ENCODE measurements around the gene NOTCH3.

NOTCH3 gene

GRCh38 chr19:15201374-15202023, 704 bp upstream of the NOTCH3 start:
- no peaks in the 10 kb centered on the region; the same call in 1 of the 2 replicates for H3K27me3 ChIP-seq (replicated peaks; ENCODE audit: control insufficient read depth, insufficient read depth, low read length)
- no peak overlapping the region for H3K4me3 ChIP-seq (replicated peaks; ENCODE audit: low read depth, low read length)
- DNase-seq (ENCODE audit: extremely low read depth, insufficient read length): no peak
- H3K36me3 ChIP-seq (ENCODE audit: control insufficient read depth, insufficient read depth, low read length): no peaks in the 10 kb centered on the region
- no peak for TF ChIP-seq CTCF (IDR thresholded peaks at IDR 0.05; ENCODE audit: insufficient read depth, low read length, poor library complexity, severe bottlenecking)

GRCh38 chr19:15199661-15200552, 888 bp downstream of the NOTCH3 start:
- Histone ChIP-seq H3K4me3 (replicated peaks; ENCODE audit: low read depth, low read length) (no peak overlapping the region), H3K36me3 (ENCODE audit: control insufficient read depth, insufficient read depth, low read length) (no peaks in the 10 kb centered on the region), H3K27me3 (replicated peaks; ENCODE audit: control insufficient read depth, insufficient read depth, low read length) (no peaks in the 10 kb centered on the region; the same call in none of the 2 replicates)
- DNase-seq (ENCODE audit: extremely low read depth, insufficient read length): no peak
- no peak for TF ChIP-seq CTCF (IDR thresholded peaks at IDR 0.05; ENCODE audit: insufficient read depth, low read length, poor library complexity, severe bottlenecking)

GRCh38 chr19:15198951-15199660, 1.7 kb downstream of the NOTCH3 start:
- no peak for TF ChIP-seq CTCF (IDR thresholded peaks at IDR 0.05; ENCODE audit: insufficient read depth, low read length, poor library complexity, severe bottlenecking)
- no peaks in the 10 kb centered on the region for H3K36me3 ChIP-seq (ENCODE audit: control insufficient read depth, insufficient read depth, low read length)
- no peak for DNase-seq (ENCODE audit: extremely low read depth, insufficient read length)
- H3K4me3 ChIP-seq (replicated peaks; ENCODE audit: low read depth, low read length): no peak overlapping the region
- H3K27me3 ChIP-seq (replicated peaks; ENCODE audit: control insufficient read depth, insufficient read depth, low read length): no peaks in the 10 kb centered on the region; the same call in none of the 2 replicates

GRCh38 chr19:15197942-15198341, 2.9 kb downstream of the NOTCH3 start:
- no peaks in the 10 kb centered on the region; the same call in none of the 2 replicates for H3K27me3 ChIP-seq (replicated peaks; ENCODE audit: control insufficient read depth, insufficient read depth, low read length)
- no peak for DNase-seq (ENCODE audit: extremely low read depth, insufficient read length)
- TF ChIP-seq CTCF (IDR thresholded peaks at IDR 0.05; ENCODE audit: insufficient read depth, low read length, poor library complexity, severe bottlenecking): no peak
- H3K36me3 ChIP-seq (ENCODE audit: control insufficient read depth, insufficient read depth, low read length): no peaks in the 10 kb centered on the region
- H3K4me3 ChIP-seq (replicated peaks; ENCODE audit: low read depth, low read length): no peak overlapping the region

- no peak for DNase-seq (ENCODE audit: extremely low read depth, insufficient read length)
- Histone ChIP-seq H3K4me3 (replicated peaks; ENCODE audit: low read depth, low read length) (no peak overlapping the region), H3K36me3 (ENCODE audit: control insufficient read depth, insufficient read depth, low read length) (no peaks in the 10 kb centered on the region), H3K27me3 (replicated peaks; ENCODE audit: control insufficient read depth, insufficient read depth, low read length) (no peaks in the 10 kb centered on the region; the same call in none of the 2 replicates)
- no peak for TF ChIP-seq CTCF (IDR thresholded peaks at IDR 0.05; ENCODE audit: insufficient read depth, low read length, poor library complexity, severe bottlenecking)
Measured at GRCh38 chr19:15197275-15197941, 3.4 kb downstream of the NOTCH3 start.

All from GM06990 (cell line).